Mesothelial cell of epicardium (in vitro differentiated cells): ENCODE data around the gene RAB33A. TPM values are rescaled to one million over a fixed set of nuclear protein-coding genes. Genes with fewer than 3 reads are reported as not detected.
A peak's percentile ranks its signal among the peaks of the same experiment; 100 is the strongest.

Experiments used
- DNase-seq, 2 experiments: peaks; one replicate each; pipeline ENCODE4 v3.0.0; 2021; ENCODE audit warnings: low spot score in 2 of 2; ENCODE audit not compliant: unreplicated experiment in 2 of 2
- H3K27ac Mint-ChIP-seq: 2 replicates; pipeline ENCODE4 v1.8.0; 2021; ENCODE audit warnings: mixed read lengths
- H3K27me3 Mint-ChIP-seq: 2 replicates; pipeline ENCODE4 v1.8.0; 2021; ENCODE audit warnings: low read depth, mixed read lengths
- H3K36me3 Mint-ChIP-seq: 2 replicates; pipeline ENCODE4 v1.8.0; 2021; ENCODE audit warnings: mixed read lengths
- H3K4me1 Mint-ChIP-seq: 2 replicates; pipeline ENCODE4 v1.8.0; 2021; ENCODE audit warnings: mixed read lengths
- H3K4me3 Mint-ChIP-seq: 2 replicates; pipeline ENCODE4 v1.8.0; 2021; ENCODE audit warnings: mild to moderate bottlenecking, moderate library complexity, mixed read lengths
- H3K9me3 Mint-ChIP-seq: 2 replicates; pipeline ENCODE4 v1.8.0; 2021; ENCODE audit warnings: mixed read lengths
- total RNA-seq: library from RNA; stranded (reverse); gene quantifications from 3 replicates; pipeline ENCODE4 v1.2.1, GENCODE V29; 2021
- TF ChIP-seq, protein P1 (sequence below): fragments of 200-600 bp; sonication (generic); IDR thresholded peaks from one replicate; pipeline ENCODE4 v1.5.0; 2021; ENCODE audit warnings: antibody characterized with exemption; ENCODE audit not compliant: unreplicated experiment

RAB33A gene
- total RNA-seq = 4.2 to 4.6 TPM (median 4.3 TPM) in 3 replicates

- no peaks in the 10 kb centered on the region for H3K36me3 Mint-ChIP-seq
- peaks cover 2% of the 10 kb centered on the region for H3K27me3 Mint-ChIP-seq
- H3K4me3 Mint-ChIP-seq = peak within 1 kb of the TSS; percentile 70
- TF ChIP-seq, protein P1, sequence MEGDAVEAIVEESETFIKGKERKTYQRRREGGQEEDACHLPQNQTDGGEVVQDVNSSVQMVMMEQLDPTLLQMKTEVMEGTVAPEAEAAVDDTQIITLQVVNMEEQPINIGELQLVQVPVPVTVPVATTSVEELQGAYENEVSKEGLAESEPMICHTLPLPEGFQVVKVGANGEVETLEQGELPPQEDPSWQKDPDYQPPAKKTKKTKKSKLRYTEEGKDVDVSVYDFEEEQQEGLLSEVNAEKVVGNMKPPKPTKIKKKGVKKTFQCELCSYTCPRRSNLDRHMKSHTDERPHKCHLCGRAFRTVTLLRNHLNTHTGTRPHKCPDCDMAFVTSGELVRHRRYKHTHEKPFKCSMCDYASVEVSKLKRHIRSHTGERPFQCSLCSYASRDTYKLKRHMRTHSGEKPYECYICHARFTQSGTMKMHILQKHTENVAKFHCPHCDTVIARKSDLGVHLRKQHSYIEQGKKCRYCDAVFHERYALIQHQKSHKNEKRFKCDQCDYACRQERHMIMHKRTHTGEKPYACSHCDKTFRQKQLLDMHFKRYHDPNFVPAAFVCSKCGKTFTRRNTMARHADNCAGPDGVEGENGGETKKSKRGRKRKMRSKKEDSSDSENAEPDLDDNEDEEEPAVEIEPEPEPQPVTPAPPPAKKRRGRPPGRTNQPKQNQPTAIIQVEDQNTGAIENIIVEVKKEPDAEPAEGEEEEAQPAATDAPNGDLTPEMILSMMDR = no peak
- peaks cover 9% of the 10 kb centered on the region for H3K9me3 Mint-ChIP-seq
- no peak for DNase-seq
- H3K27ac Mint-ChIP-seq = peak within 1 kb of the TSS; percentile 87
- peaks cover 38% of the 10 kb centered on the region for H3K4me1 Mint-ChIP-seq
Measured at GRCh38 chrX:130171446-130172126, at the start of gene RAB33A. Gene RAB33A (plus strand): TSS chrX:130171962. CDS start chrX:130172063, 101 bp downstream.

- H3K27me3 Mint-ChIP-seq = no peaks in the 10 kb centered on the region
- no peak for DNase-seq
- peaks cover 4% of the 10 kb centered on the region for H3K4me1 Mint-ChIP-seq
- H3K27ac Mint-ChIP-seq = no peak overlapping the region
- H3K9me3 Mint-ChIP-seq = peaks cover 15% of the 10 kb centered on the region
- TF ChIP-seq, protein P1 = no peak
- no peak overlapping the region for H3K4me3 Mint-ChIP-seq
- peaks cover 20% of the 10 kb centered on the region for H3K36me3 Mint-ChIP-seq
Measured at GRCh38 chrX:130124577-130124976, 47.2 kb upstream of the RAB33A start.

GRCh38 chrX:130125091-130125874, 46.5 kb upstream of the RAB33A start:
- DNase-seq = no peak
- TF ChIP-seq, protein P1 = no peak
- Mint-ChIP-seq H3K27ac (no peak overlapping the region), H3K4me1 (peaks cover 1% of the 10 kb centered on the region), H3K36me3 (peaks cover 23% of the 10 kb centered on the region), H3K4me3 (no peak overlapping the region), H3K27me3 (no peaks in the 10 kb centered on the region), H3K9me3 (peaks cover 15% of the 10 kb centered on the region)

DNA sequence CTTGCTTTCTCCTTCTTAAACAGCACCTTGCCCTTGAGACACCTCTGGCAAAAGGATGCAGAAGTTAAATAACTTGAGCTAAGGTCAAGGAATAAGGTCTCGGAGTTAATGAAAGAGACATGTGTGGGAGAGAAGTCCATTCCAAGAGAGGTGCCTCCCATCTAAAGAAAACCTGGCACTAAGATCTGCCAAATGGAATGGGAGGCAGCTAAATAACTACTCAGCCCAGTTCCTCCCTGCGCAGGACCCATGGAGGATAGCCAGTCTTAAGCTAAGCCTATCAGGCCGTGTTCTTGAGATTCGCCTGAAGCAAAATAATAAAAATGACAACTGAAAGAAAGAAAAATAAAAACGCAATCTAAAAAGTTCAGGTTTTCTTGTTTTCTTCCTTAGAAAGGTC, 40.8 kb upstream of the RAB33A start:
- no peak for DNase-seq
- Mint-ChIP-seq H3K4me3 (no peak overlapping the region), H3K27ac (no peak overlapping the region), H3K9me3 (peaks cover 13% of the 10 kb centered on the region), H3K27me3 (no peaks in the 10 kb centered on the region), H3K4me1 (no peaks in the 10 kb centered on the region), H3K36me3 (peaks cover 21% of the 10 kb centered on the region)
- TF ChIP-seq, protein P1 = no peak

GRCh38 chrX:130136496-130136895, 35.3 kb upstream of the RAB33A start:
- Mint-ChIP-seq H3K27me3 (no peaks in the 10 kb centered on the region), H3K4me3 (no peak overlapping the region), H3K36me3 (peaks cover 19% of the 10 kb centered on the region), H3K9me3 (peaks cover 8% of the 10 kb centered on the region), H3K27ac (no peak overlapping the region), H3K4me1 (no peaks in the 10 kb centered on the region)
- TF ChIP-seq, protein P1 = no peak
- DNase-seq = no peak
